SK-N-SH (cell line): ENCODE results near the gene MED27. TPM values are rescaled to one million over a fixed set of nuclear protein-coding genes. Genes with fewer than 3 reads are reported as not detected.

Experiments used
- CTCF ChIA-PET: fragments of 300-600, 350-600 bp; formaldehyde crosslinking; extraction: SDS; loops from one replicate; lab custom pipeline; 2021; lab: Yijun Ruan, JAX
- POLR2A ChIA-PET: fragments of 350-600 bp; sonication (Branson Sonifier 250); formaldehyde crosslinking; extraction: SDS; loops from one replicate; lab custom pipeline; 2020; ENCODE audit warnings: antibody characterized with exemption, inconsistent platforms; lab: Yijun Ruan, JAX
- DNase-seq: peaks from one replicate; pipeline ENCODE4 v3.0.0; 2012
- H2AFZ ChIP-seq: fragments of 200-600 bp; sonication (generic); 2 replicates; pipeline ENCODE4 v1.8.1; 2016; ENCODE audit warnings: antibody characterized with exemption, mild to moderate bottlenecking, low read depth
- H3F3A ChIP-seq: fragments of 200-600 bp; sonication (generic); replicated peaks from 2 replicates; pipeline ENCODE3; 2016; ENCODE audit warnings: antibody characterized with exemption, mild to moderate bottlenecking; ENCODE audit not compliant: insufficient read depth
- H3K27ac ChIP-seq, 2 experiments: fragments of 200-500 bp in 1 of 2; fragments of 200-600 bp in 1 of 2; sonication (Bioruptor generic) in 1 of 2; sonication (generic), shearing (Covaris generic) in 1 of 2; 2 replicates each; pipeline versions ENCODE4 v1.5.1 to v1.6.1; 2014 to 2016; ENCODE audit warnings: low read depth in 2 of 2, inconsistent platforms in 1 of 2, low read length in 1 of 2, mild to moderate bottlenecking in 1 of 2, mixed read lengths in 1 of 2
- H3K27me3 ChIP-seq: fragments of 200-600 bp; sonication (generic), shearing (Covaris generic); 2 replicates; pipeline ENCODE4 v1.6.1; 2016; ENCODE audit warnings: mixed run types; ENCODE audit not compliant: insufficient read depth
- H3K36me3 ChIP-seq, 2 experiments: fragments of 200-500 bp in 1 of 2; fragments of 200-600 bp in 1 of 2; sonication (Bioruptor generic) in 1 of 2; sonication (generic) in 1 of 2; replicated peaks in 1 of 2; 2 replicates each; pipeline versions ENCODE3 to v1.5.1; 2014 to 2016; ENCODE audit warnings: low read length in 1 of 2, mild to moderate bottlenecking in 1 of 2; ENCODE audit not compliant: insufficient read depth in 2 of 2, control insufficient read depth in 1 of 2
- H3K4me1 ChIP-seq, 2 experiments: fragments of 200-500 bp in 1 of 2; fragments of 200-600 bp in 1 of 2; sonication (Bioruptor generic) in 1 of 2; sonication (generic), shearing (Covaris generic) in 1 of 2; 2 replicates each; pipeline versions ENCODE4 v1.5.1 to v1.6.1; 2014 to 2016; ENCODE audit warnings: low read depth in 1 of 2, low read length in 1 of 2, mixed run types in 1 of 2; ENCODE audit not compliant: insufficient read depth in 2 of 2, control insufficient read depth in 1 of 2
- H3K4me2 ChIP-seq: fragments of 200-600 bp; sonication (generic), shearing (Covaris generic); 2 replicates; pipeline ENCODE4 v1.6.1; 2017; ENCODE audit warnings: mixed run types
- H3K4me3 ChIP-seq, 2 experiments: fragments of 200-500 bp in 1 of 2; fragments of 200-600 bp in 1 of 2; sonication (Bioruptor generic) in 1 of 2; sonication (generic), shearing (Covaris generic) in 1 of 2; 2 replicates each; pipeline versions ENCODE4 v1.5.1 to v1.8.1; 2014 to 2016; ENCODE audit warnings: low read depth in 2 of 2, inconsistent platforms in 1 of 2, low read length in 1 of 2, mild to moderate bottlenecking in 1 of 2, mixed read lengths in 1 of 2, moderate library complexity in 1 of 2
- H3K79me2 ChIP-seq: fragments of 200-600 bp; sonication (generic); 2 replicates; pipeline ENCODE4 v1.8.1; 2017; ENCODE audit warnings: mild to moderate bottlenecking; ENCODE audit not compliant: insufficient read depth
- H3K9ac ChIP-seq: fragments of 200-600 bp; sonication (generic); 2 replicates; pipeline ENCODE4 v1.6.1; 2017; ENCODE audit warnings: mixed run types
- H3K9me2 ChIP-seq: fragments of 200-600 bp; sonication (generic); 2 replicates; pipeline ENCODE4 v1.6.1; 2017; ENCODE audit warnings: mixed run types
- H3K9me3 ChIP-seq: fragments of 200-600 bp; sonication (generic); 2 replicates; pipeline ENCODE4 v1.6.1; 2017; ENCODE audit warnings: mixed run types, mild to moderate bottlenecking, moderate library complexity
- H4K20me1 ChIP-seq: fragments of 200-600 bp; sonication (generic); 2 replicates; pipeline ENCODE4 v1.6.1; 2017; ENCODE audit warnings: mild to moderate bottlenecking, mixed run types; ENCODE audit not compliant: insufficient read depth
- ELF1 ChIP-seq: IDR thresholded peaks from 2 replicates; pipeline ENCODE4 v1.4.0; 2012
- EP300 ChIP-seq, 2 experiments: IDR thresholded peaks; 2 replicates each; pipeline versions ENCODE4 v1.4.0 to v1.6.1; 2012; ENCODE audit warnings: borderline replicate concordance in 1 of 2, low read depth in 1 of 2, low read length in 1 of 2
- EZH2phosphoT487 ChIP-seq: fragments of 200-600 bp; sonication (generic); IDR thresholded peaks from 2 replicates; pipeline ENCODE4 v1.6.1; 2017; ENCODE audit warnings: low read depth, mixed run types, mild to moderate bottlenecking, antibody characterized with exemption, moderate library complexity, borderline replicate concordance
- FOXJ3 ChIP-seq: sonication (generic); formaldehyde crosslinking; IDR thresholded peaks from 2 replicates; pipeline ENCODE4 v1.5.1; 2020; ENCODE audit warnings: mild to moderate bottlenecking, missing genetic modification reagents
- IRF3 ChIP-seq: fragments of 150-350 bp; IDR thresholded peaks from 2 replicates; pipeline ENCODE4 v1.6.1; 2016; ENCODE audit warnings: mild to moderate bottlenecking, low read depth, low read length
- NRF1 ChIP-seq: IDR thresholded peaks from 2 replicates; pipeline ENCODE4 v1.6.1; 2012; ENCODE audit warnings: low read depth, mild to moderate bottlenecking, low read length
- PBX3 ChIP-seq: IDR thresholded peaks from 2 replicates; pipeline ENCODE4; 2012
- POLR2AphosphoS5 ChIP-seq: IDR thresholded peaks from 2 replicates; pipeline ENCODE4 v1.6.1; 2012; ENCODE audit warnings: low read depth, low read length
- REST ChIP-seq: IDR thresholded peaks from 2 replicates; pipeline ENCODE4 v1.6.1; 2012; ENCODE audit warnings: mild to moderate bottlenecking, low read depth, low read length, moderate library complexity
- RXRA ChIP-seq: IDR thresholded peaks from 2 replicates; pipeline ENCODE4 v1.4.0; 2012; ENCODE audit warnings: low read depth, mild to moderate bottlenecking, borderline replicate concordance
- SIN3A ChIP-seq: IDR thresholded peaks from 2 replicates; pipeline ENCODE4 v1.6.1; 2012; ENCODE audit warnings: low read depth, mild to moderate bottlenecking, low read length, moderate library complexity, borderline replicate concordance
- SMC3 ChIP-seq: IDR thresholded peaks from 2 replicates; pipeline ENCODE4 v1.6.1; 2012; ENCODE audit warnings: low read depth, low read length, improper control_type of control experiment
- TEAD4 ChIP-seq: IDR thresholded peaks from 2 replicates; pipeline ENCODE4 v1.4.0; 2012; ENCODE audit warnings: mild to moderate bottlenecking, borderline replicate concordance; ENCODE audit not compliant: insufficient read depth
- WGBS: methylation state at CpG from one replicate; pipeline ENCODE4 v1.1.6; 2017; ENCODE audit warnings: low lambda C conversion rate; 5-methylcytosine and 5-hydroxymethylcytosine counted together
- polyA plus RNA-seq, 3 experiments: library from polyadenylated mRNA; depleted of rRNA; stranded (reverse); fragments of >200 nt; gene quantifications; 2 replicates each; pipeline ENCODE4 v1.2.3, GENCODE V29; 2012
- TF ChIP-seq, protein P1 (sequence below): IDR thresholded peaks from 2 replicates; pipeline ENCODE4 v1.4.0; 2012; ENCODE audit warnings: low read depth, borderline replicate concordance
- TF ChIP-seq, protein P2 (sequence below): fragments of 200-600 bp; sonication (generic); IDR thresholded peaks from 2 replicates; pipeline ENCODE4 v1.6.1; 2017; ENCODE audit warnings: antibody characterized with exemption, mild to moderate bottlenecking, moderate library complexity
- TF ChIP-seq, protein P3 (sequence below): fragments of 150-350 bp; IDR thresholded peaks from 2 replicates; pipeline ENCODE4 v1.6.1; 2017; ENCODE audit warnings: antibody characterized with exemption, low read length, low read depth, borderline replicate concordance

Gene MED27
- polyA plus RNA-seq, 1 of the 3 experiments (the other 2 are of a cell fraction): 35.0 TPM

DNA sequence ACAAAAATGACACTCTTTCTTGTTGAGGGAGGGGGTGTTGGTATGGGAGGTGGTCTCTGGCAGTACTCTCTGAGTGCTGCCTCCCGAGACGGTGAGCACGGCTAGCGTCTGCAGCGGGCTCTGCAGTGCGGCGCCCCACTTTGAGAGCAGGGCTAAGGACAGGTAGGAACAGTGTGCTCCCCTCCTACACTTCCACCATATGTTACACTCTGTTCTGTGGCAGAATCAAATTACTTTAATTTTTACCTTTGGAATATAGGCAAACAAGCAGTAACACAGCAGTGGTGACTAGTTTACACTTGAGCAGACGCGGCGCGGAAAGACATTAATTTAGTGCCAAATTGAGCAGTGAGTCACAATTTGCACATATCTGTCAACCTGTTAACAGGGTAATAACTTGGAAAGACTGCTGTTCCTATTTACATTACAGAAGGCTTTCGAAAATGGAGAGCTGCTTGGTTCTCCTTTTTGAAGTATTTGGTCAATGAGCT is 136.3 kb downstream of the MED27 start:
- no peak for TF ChIP-seq IRF3
- TF ChIP-seq NRF1: no peak
- TF ChIP-seq RXRA: no peak
- no peak for TF ChIP-seq EP300 (IDR thresholded peaks at IDR 0.05; ENCODE audit: borderline replicate concordance in 1 of 2, low read depth in 1 of 2, low read length in 1 of 2)
- TF ChIP-seq FOXJ3 (CRISPR knock-in tag): no peak
- no peak for TF ChIP-seq PBX3
- TF ChIP-seq REST: no peak
- no peak for TF ChIP-seq POLR2AphosphoS5
- no peak for TF ChIP-seq SIN3A
- TF ChIP-seq, protein P1, sequence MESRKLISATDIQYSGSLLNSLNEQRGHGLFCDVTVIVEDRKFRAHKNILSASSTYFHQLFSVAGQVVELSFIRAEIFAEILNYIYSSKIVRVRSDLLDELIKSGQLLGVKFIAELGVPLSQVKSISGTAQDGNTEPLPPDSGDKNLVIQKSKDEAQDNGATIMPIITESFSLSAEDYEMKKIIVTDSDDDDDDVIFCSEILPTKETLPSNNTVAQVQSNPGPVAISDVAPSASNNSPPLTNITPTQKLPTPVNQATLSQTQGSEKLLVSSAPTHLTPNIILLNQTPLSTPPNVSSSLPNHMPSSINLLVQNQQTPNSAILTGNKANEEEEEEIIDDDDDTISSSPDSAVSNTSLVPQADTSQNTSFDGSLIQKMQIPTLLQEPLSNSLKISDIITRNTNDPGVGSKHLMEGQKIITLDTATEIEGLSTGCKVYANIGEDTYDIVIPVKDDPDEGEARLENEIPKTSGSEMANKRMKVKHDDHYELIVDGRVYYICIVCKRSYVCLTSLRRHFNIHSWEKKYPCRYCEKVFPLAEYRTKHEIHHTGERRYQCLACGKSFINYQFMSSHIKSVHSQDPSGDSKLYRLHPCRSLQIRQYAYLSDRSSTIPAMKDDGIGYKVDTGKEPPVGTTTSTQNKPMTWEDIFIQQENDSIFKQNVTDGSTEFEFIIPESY: no peak
- TF ChIP-seq TEAD4: no peak
- TF ChIP-seq, protein P2, sequence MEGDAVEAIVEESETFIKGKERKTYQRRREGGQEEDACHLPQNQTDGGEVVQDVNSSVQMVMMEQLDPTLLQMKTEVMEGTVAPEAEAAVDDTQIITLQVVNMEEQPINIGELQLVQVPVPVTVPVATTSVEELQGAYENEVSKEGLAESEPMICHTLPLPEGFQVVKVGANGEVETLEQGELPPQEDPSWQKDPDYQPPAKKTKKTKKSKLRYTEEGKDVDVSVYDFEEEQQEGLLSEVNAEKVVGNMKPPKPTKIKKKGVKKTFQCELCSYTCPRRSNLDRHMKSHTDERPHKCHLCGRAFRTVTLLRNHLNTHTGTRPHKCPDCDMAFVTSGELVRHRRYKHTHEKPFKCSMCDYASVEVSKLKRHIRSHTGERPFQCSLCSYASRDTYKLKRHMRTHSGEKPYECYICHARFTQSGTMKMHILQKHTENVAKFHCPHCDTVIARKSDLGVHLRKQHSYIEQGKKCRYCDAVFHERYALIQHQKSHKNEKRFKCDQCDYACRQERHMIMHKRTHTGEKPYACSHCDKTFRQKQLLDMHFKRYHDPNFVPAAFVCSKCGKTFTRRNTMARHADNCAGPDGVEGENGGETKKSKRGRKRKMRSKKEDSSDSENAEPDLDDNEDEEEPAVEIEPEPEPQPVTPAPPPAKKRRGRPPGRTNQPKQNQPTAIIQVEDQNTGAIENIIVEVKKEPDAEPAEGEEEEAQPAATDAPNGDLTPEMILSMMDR: no peak
- TF ChIP-seq, protein P3, sequence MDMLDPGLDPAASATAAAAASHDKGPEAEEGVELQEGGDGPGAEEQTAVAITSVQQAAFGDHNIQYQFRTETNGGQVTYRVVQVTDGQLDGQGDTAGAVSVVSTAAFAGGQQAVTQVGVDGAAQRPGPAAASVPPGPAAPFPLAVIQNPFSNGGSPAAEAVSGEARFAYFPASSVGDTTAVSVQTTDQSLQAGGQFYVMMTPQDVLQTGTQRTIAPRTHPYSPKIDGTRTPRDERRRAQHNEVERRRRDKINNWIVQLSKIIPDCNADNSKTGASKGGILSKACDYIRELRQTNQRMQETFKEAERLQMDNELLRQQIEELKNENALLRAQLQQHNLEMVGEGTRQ: no peak
- no peak for TF ChIP-seq SMC3
- TF ChIP-seq ELF1: no peak
- TF ChIP-seq EZH2phosphoT487: no peak
- no peak overlapping the region for H3K9ac ChIP-seq
- POLR2A ChIA-PET: no interaction called here
- H3K36me3 ChIP-seq: peaks cover 0 to 4% of the 10 kb centered on the region in 2 experiments
- no peak for DNase-seq
- H3K4me3 ChIP-seq: no peak overlapping the region
- H4K20me1 ChIP-seq: no peaks in the 10 kb centered on the region
- H3F3A ChIP-seq: no peaks in the 10 kb centered on the region
- no peak overlapping the region for H3K27ac ChIP-seq
- H3K9me3 ChIP-seq: no peaks in the 10 kb centered on the region
- no peak overlapping the region for H2AFZ ChIP-seq
- no peaks in the 10 kb centered on the region for H3K4me1 ChIP-seq
- no peaks in the 10 kb centered on the region for H3K9me2 ChIP-seq
- CTCF ChIA-PET: interaction anchor here (0.9 to 1.6 kb wide), 4 partner anchors 9 to 181 kb away, joined by 3 to 5 read pairs (median 3); no protein-coding TSS in a partner anchor
- 96% methylated on average over 7 of the region's 12 CpGs for WGBS
- no peaks in the 10 kb centered on the region for H3K27me3 ChIP-seq
- H3K4me2 ChIP-seq: no peak overlapping the region
- no peaks in the 10 kb centered on the region; the same call in 1 of the 2 replicates for H3K79me2 ChIP-seq
